ENCODE data around the gene FAM204A.

Gene FAM204A

GRCh38 chr10:118276727-118277126 is 65.4 kb downstream of the FAM204A start:
- DNase-seq = no peak

GRCh38 chr10:118276204-118276603 is 65.9 kb downstream of the FAM204A start:
- DNase-seq = no peak

- no peak for DNase-seq
Observed at GRCh38 chr10:118273662-118274061, 68.5 kb downstream of the FAM204A start.

GRCh38 chr10:118272767-118273166 is 69.4 kb downstream of the FAM204A start:
- DNase-seq = no peak

GRCh38 chr10:118272149-118272721 is 69.9 kb downstream of the FAM204A start:
- DNase-seq = no peak

GRCh38 chr10:118271671-118272070 is 70.5 kb downstream of the FAM204A start:
- DNase-seq = no peak

- DNase-seq = no peak
Observed at GRCh38 chr10:118266098-118266748, 75.9 kb downstream of the FAM204A start.

- no peak for DNase-seq
Observed at GRCh38 chr10:118264838-118265470, 77.2 kb downstream of the FAM204A start.

- no peak for DNase-seq
Observed at GRCh38 chr10:118264252-118264651, 77.9 kb downstream of the FAM204A start.

GRCh38 chr10:118262538-118262937 is 79.6 kb downstream of the FAM204A start:
- DNase-seq = no peak

GRCh38 chr10:118259288-118259906 is 82.7 kb downstream of the FAM204A start:
- DNase-seq = no peak

- no peak for DNase-seq
Observed at GRCh38 chr10:118258285-118258684, 83.8 kb downstream of the FAM204A start.

GRCh38 chr10:118256825-118257570 is 85.1 kb downstream of the FAM204A start:
- DNase-seq = no peak

GRCh38 chr10:118256209-118256608 is 85.9 kb downstream of the FAM204A start:
- no peak for DNase-seq

- DNase-seq = no peak
Observed at GRCh38 chr10:118255355-118255754, 86.8 kb downstream of the FAM204A start.

GRCh38 chr10:118254654-118255053 is 87.5 kb downstream of the FAM204A start:
- no peak for DNase-seq

- DNase-seq = no peak
Observed at GRCh38 chr10:118253397-118253796, 88.7 kb downstream of the FAM204A start.

GRCh38 chr10:118251791-118252190 is 90.3 kb downstream of the FAM204A start:
- no peak for DNase-seq

- DNase-seq = no peak
Observed at GRCh38 chr10:118249714-118250113, 92.4 kb downstream of the FAM204A start.
